IMR-90 (cell line): Measurements from ENCODE around the gene RNF212. TPM values are rescaled to one million over a fixed set of nuclear protein-coding genes. Genes with fewer than 3 reads are reported as not detected.

Experiments used
- ATAC-seq: fragments of 200-7000 bp; cut with Tn5 transposase; 2 replicates; pipeline ENCODE4 v1.9.1; 2020; ENCODE audit warnings: low read depth, mild to moderate bottlenecking, moderate library complexity
- BruUV-seq: library from RNA; stranded (reverse); fragments of 400-500 nt; replicated peaks from 2 replicates; lab custom pipeline; 2021; lab: Mats Ljungman, UMichigan
- CTCF ChIA-PET: fragments of 300-600 bp; formaldehyde crosslinking; extraction: SDS; loops from one replicate; lab custom pipeline; 2021; ENCODE audit warnings: antibody characterized with exemption; lab: Yijun Ruan, JAX
- POLR2A ChIA-PET: fragments of 300-600 bp; sonication (Branson Sonifier 250); formaldehyde crosslinking; loops from one replicate; lab custom pipeline; 2022; ENCODE audit warnings: antibody characterized with exemption; ENCODE audit not compliant: unreplicated experiment; lab: Charles Lee
- DNase-seq: peaks from one replicate; pipeline ENCODE4 v3.0.0; 2013
- H2AFZ ChIP-seq: replicated peaks from 2 replicates; pipeline ENCODE3; 2013; ENCODE audit warnings: low read length, mild to moderate bottlenecking; ENCODE audit not compliant: poor library complexity
- H2AK5ac ChIP-seq: 2 replicates; pipeline ENCODE4 v1.6.1; 2013; ENCODE audit warnings: low read depth, low read length, inconsistent platforms
- H2AK9ac ChIP-seq: replicated peaks from 2 replicates; pipeline ENCODE3; 2013; ENCODE audit warnings: mild to moderate bottlenecking, low read depth, low read length, moderate library complexity; ENCODE audit not compliant: poor library complexity
- H2BK120ac ChIP-seq: 2 replicates; pipeline ENCODE4 v1.6.1; 2013; ENCODE audit warnings: low read depth, low read length, inconsistent platforms
- H2BK15ac ChIP-seq: 3 replicates; pipeline ENCODE4 v1.6.1; 2013; ENCODE audit warnings: low read depth, low read length, inconsistent platforms
- H2BK20ac ChIP-seq: 2 replicates; pipeline ENCODE4 v1.6.1; 2013; ENCODE audit warnings: low read depth, mild to moderate bottlenecking, inconsistent platforms, low read length, moderate library complexity
- H2BK5ac ChIP-seq: 2 replicates; pipeline ENCODE4 v1.6.1; 2013; ENCODE audit warnings: mild to moderate bottlenecking, low read depth, low read length, inconsistent platforms; ENCODE audit not compliant: poor library complexity, severe bottlenecking
- H3K14ac ChIP-seq: replicated peaks from 2 replicates; pipeline ENCODE4 v1.6.1; 2013; ENCODE audit warnings: low read depth, low read length, inconsistent platforms
- H3K18ac ChIP-seq: 2 replicates; pipeline ENCODE4 v1.6.1; 2013; ENCODE audit warnings: low read depth, low read length, control low read depth
- H3K23ac ChIP-seq: 2 replicates; pipeline ENCODE4 v1.6.1; 2013; ENCODE audit warnings: low read depth, low read length, inconsistent platforms
- H3K27ac ChIP-seq: 2 replicates; pipeline ENCODE4 v1.5.1; 2013; ENCODE audit warnings: mild to moderate bottlenecking, control low read depth, low read length; ENCODE audit not compliant: insufficient read depth
- H3K27me3 ChIP-seq: 2 replicates; pipeline ENCODE4 v1.6.1; 2013; ENCODE audit warnings: low read length; ENCODE audit not compliant: control insufficient read depth, insufficient read depth
- H3K36me3 ChIP-seq: 2 replicates; pipeline ENCODE4 v1.6.1; 2013; ENCODE audit warnings: low read length, mixed read lengths; ENCODE audit not compliant: control insufficient read depth, insufficient read depth
- H3K4ac ChIP-seq: 2 replicates; pipeline ENCODE4 v1.6.1; 2013; ENCODE audit warnings: low read depth, low read length, inconsistent platforms
- H3K4me1 ChIP-seq: 2 replicates; pipeline ENCODE4 v1.6.1; 2013; ENCODE audit warnings: low read length, mixed read lengths; ENCODE audit not compliant: control insufficient read depth, insufficient read depth
- H3K4me2 ChIP-seq: 2 replicates; pipeline ENCODE4 v1.6.1; 2013; ENCODE audit warnings: low read depth, mild to moderate bottlenecking, control low read depth, low read length, moderate library complexity
- H3K4me3 ChIP-seq: 2 replicates; pipeline ENCODE4 v1.5.1; 2013; ENCODE audit warnings: low read depth, mild to moderate bottlenecking, control low read depth, low read length, moderate library complexity; ENCODE audit not compliant: insufficient read depth
- H3K56ac ChIP-seq: 2 replicates; pipeline ENCODE4 v1.6.1; 2013; ENCODE audit warnings: low read length, inconsistent platforms; ENCODE audit not compliant: insufficient read depth; ENCODE audit errors: extremely low read depth
- H3K79me1 ChIP-seq, 2 experiments: 2 replicates each; pipeline ENCODE4 v1.6.1; 2013; ENCODE audit warnings: low read length in 2 of 2, inconsistent platforms in 1 of 2, low read depth in 1 of 2
- H3K9ac ChIP-seq: 2 replicates; pipeline ENCODE4 v1.6.1; 2013; ENCODE audit warnings: low read depth, low read length, control low read depth
- H3K9me1 ChIP-seq: 2 replicates; pipeline ENCODE4 v1.6.1; 2013; ENCODE audit warnings: low read length, inconsistent platforms; ENCODE audit not compliant: insufficient read depth
- H3K9me3 ChIP-seq: 2 replicates; pipeline ENCODE4 v1.6.1; 2013; ENCODE audit warnings: low read length; ENCODE audit not compliant: control insufficient read depth, insufficient read depth
- H4K20me1 ChIP-seq: 2 replicates; pipeline ENCODE4 v1.6.1; 2013; ENCODE audit warnings: low read length, inconsistent platforms; ENCODE audit not compliant: insufficient read depth
- H4K5ac ChIP-seq: 2 replicates; pipeline ENCODE4 v1.6.1; 2013; ENCODE audit warnings: mild to moderate bottlenecking, low read depth, low read length, control low read depth
- H4K8ac ChIP-seq, 2 experiments: 2 replicates each; pipeline ENCODE4 v1.6.1; 2013; ENCODE audit warnings: low read depth in 2 of 2, low read length in 2 of 2, control low read depth in 1 of 2, inconsistent platforms in 1 of 2
- H4K91ac ChIP-seq: 2 replicates; pipeline ENCODE4 v1.6.1; 2013; ENCODE audit warnings: low read depth, low read length, inconsistent platforms; ENCODE audit not compliant: insufficient read depth
- BHLHE40 ChIP-seq: fragments of 150-350 bp; IDR thresholded peaks from 2 replicates; pipeline ENCODE4 v1.6.1; 2016; ENCODE audit warnings: mild to moderate bottlenecking, low read depth, low read length
- ELK1 ChIP-seq: fragments of 150-350 bp; IDR thresholded peaks from 2 replicates; pipeline ENCODE4 v1.6.1; 2016; ENCODE audit warnings: low read depth, mild to moderate bottlenecking, low read length, moderate library complexity, borderline replicate concordance
- FOS ChIP-seq: fragments of 150-350 bp; IDR thresholded peaks from 2 replicates; pipeline ENCODE4 v1.6.1; 2016; ENCODE audit warnings: low read depth, low read length
- MAFK ChIP-seq: IDR thresholded peaks from 2 replicates; pipeline ENCODE4 v1.6.1; 2012; ENCODE audit warnings: low read depth, low read length, improper control_type of control experiment
- NFE2L2 ChIP-seq: fragments of 150-350 bp; IDR thresholded peaks from 2 replicates; pipeline ENCODE4 v1.6.1; 2016; ENCODE audit warnings: low read depth, mild to moderate bottlenecking, low read length
- RAD21 ChIP-seq: IDR thresholded peaks from 2 replicates; pipeline ENCODE4 v1.6.1; 2012; ENCODE audit warnings: low read length, improper control_type of control experiment
- RCOR1 ChIP-seq: IDR thresholded peaks from 2 replicates; pipeline ENCODE4 v1.6.1; 2012; ENCODE audit warnings: mild to moderate bottlenecking, low read length, improper control_type of control experiment; ENCODE audit not compliant: insufficient replicate concordance
- RFX5 ChIP-seq: IDR thresholded peaks from 2 replicates; pipeline ENCODE4 v1.8.0; 2012; ENCODE audit warnings: low read depth, mild to moderate bottlenecking, low read length, moderate library complexity
- SMC3 ChIP-seq: fragments of 150-350 bp; IDR thresholded peaks from 2 replicates; pipeline ENCODE4 v1.6.1; 2016; ENCODE audit warnings: low read depth, mild to moderate bottlenecking, antibody characterized with exemption, low read length, moderate library complexity
- WGBS, 2 experiments: methylation state at CpG; one replicate each; pipeline versions ENCODE4 v1.1.5 to v1.1.7; 2013; ENCODE audit warnings: missing lambda C conversion rate in 2 of 2; ENCODE audit not compliant: insufficient read length in 1 of 2; ENCODE audit errors: extremely low coverage in 2 of 2; 5-methylcytosine and 5-hydroxymethylcytosine counted together
- dilution Hi-C: fragments of 300-500 bp; cut with HindIII; formaldehyde crosslinking; loops from one replicate; pipeline ENCODE4 v1.14.3; 2018; ENCODE audit warnings: low sequenced_read_pairs; ENCODE audit not compliant: unreplicated experiment
- in situ Hi-C: fragments of 300-500 bp; cut with MboI; formaldehyde crosslinking; loops from 3 replicates; pipeline ENCODE4 v1.14.3; 2019; ENCODE audit warnings: low sequenced_read_pairs, inconsistent platforms, mixed read lengths
- intact Hi-C: fragments of 100-400 bp; cut with micrococcal nuclease; formaldehyde crosslinking; loops from 2 replicates; pipeline ENCODE4 v1.10.0; 2022
- polyA plus RNA-seq, 3 experiments: library from polyadenylated mRNA; depleted of rRNA; stranded (reverse); fragments of >200 nt; gene quantifications; 2 replicates each; pipeline ENCODE4 v1.2.3, GENCODE V29; 2012; ENCODE audit warnings: low replicate concordance in 1 of 3
- total RNA-seq: library from RNA; depleted of rRNA; stranded (reverse); fragments of >200 nt; gene quantifications from 2 replicates; pipeline ENCODE4 v1.2.3, GENCODE V29; 2012

RNF212 gene
- total and polyA plus RNA-seq, 2 of the 4 experiments (the other 2 are of a cell fraction) = under 0.01 to 0.51 TPM

GRCh38 chr4:1048773-1049590, 64.4 kb downstream of the RNF212 start:
- no peak for TF ChIP-seq FOS
- no peak for TF ChIP-seq BHLHE40
- no peak for TF ChIP-seq RCOR1
- no peak for TF ChIP-seq ELK1
- no peak for TF ChIP-seq RAD21
- TF ChIP-seq SMC3 = no peak
- TF ChIP-seq NFE2L2 = no peak
- no peak for TF ChIP-seq RFX5
- TF ChIP-seq MAFK = no peak

More at GRCh38 chr4:1048773-1049590, 64.4 kb downstream of the RNF212 start:
- Histone ChIP-seq H3K27ac (no peak overlapping the region), H3K4me2 (no peak overlapping the region), H3K18ac (no peak overlapping the region), H2AFZ (no peak overlapping the region), H3K9me3 (0 out of 2 replicates have a peak, but pooled peaks cover 2% of the 10 kb centered on the region), H2BK15ac (no peak overlapping the region), H3K14ac (no peak overlapping the region), H4K20me1 (no peaks in the 10 kb centered on the region), H3K9ac (no peak overlapping the region), H3K79me1 (no peaks in the 10 kb centered on the region), H3K36me3 (no peaks in the 10 kb centered on the region), H4K5ac (no peak overlapping the region), H2AK5ac (peak overlapping the region; percentile 33; the same call in 1 of the 2 replicates), H2BK120ac (no peak overlapping the region), H4K91ac (no peak overlapping the region), H2AK9ac (peak overlapping the region; percentile 81), H3K9me1 (peaks cover 7% of the 10 kb centered on the region), H3K23ac (no peak overlapping the region), H3K4ac (no peak overlapping the region), H3K4me3 (no peak overlapping the region), H3K27me3 (peaks cover 18% of the 10 kb centered on the region), H3K4me1 (peaks cover 24% of the 10 kb centered on the region), H2BK20ac (no peak overlapping the region), H4K8ac (no peak overlapping the region), H2BK5ac (no peak overlapping the region), H3K56ac (no peak overlapping the region)
- dilution Hi-C loops (no loop called here), in situ Hi-C loops (no loop called here), intact Hi-C loops (no loop called here)
- DNase-seq = no peak
- ATAC-seq = no peak
- CTCF ChIA-PET = interaction anchor here (1.5 kb wide), 1 partner anchor 15 kb away, joined by 3 read pairs; no protein-coding TSS in a partner anchor
- WGBS, 2 experiments = 85% methylated on average over 12 of the region's 16 CpGs; no CpG with 5 or more reads in 1 of the 2 experiments
- POLR2A ChIA-PET = no interaction called here
- no TSS peak for BruUV-seq
